Inflammatory macrophage treated with lipopolysaccharide for 4 hours (primary cell): Measurements from ENCODE around the gene NEB.
"Not testable (repeated sequence)": the region's sequence is repeated elsewhere in the genome, so short reads cannot be mapped to it uniquely, and the experiment has no call there.

ENCODE experiments used
- DNase-seq: peaks from one replicate; pipeline ENCODE4 v3.0.0-alpha.2; 2020

Gene NEB

DNA sequence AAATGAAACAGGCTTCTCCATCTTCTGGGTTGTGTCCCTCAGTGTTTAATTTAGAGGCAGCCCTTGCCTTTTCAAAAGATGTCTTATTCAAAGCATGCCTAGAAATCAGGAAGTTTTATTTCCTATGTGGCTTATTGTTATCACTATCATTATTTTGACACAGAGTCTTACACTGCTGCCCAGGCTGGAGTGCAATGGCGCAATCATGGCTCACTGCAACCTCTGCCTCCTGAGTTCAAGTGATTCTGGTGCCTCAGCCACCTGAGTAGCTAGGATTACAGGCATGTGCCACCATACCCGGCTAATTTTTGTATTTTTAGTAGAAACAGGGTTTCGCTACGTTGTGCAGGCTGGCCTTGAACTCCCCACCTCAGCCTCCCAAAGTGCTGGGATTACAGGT lies 87.8 kb downstream of the NEB start:
- DNase-seq, result peak; percentile 7

DNA sequence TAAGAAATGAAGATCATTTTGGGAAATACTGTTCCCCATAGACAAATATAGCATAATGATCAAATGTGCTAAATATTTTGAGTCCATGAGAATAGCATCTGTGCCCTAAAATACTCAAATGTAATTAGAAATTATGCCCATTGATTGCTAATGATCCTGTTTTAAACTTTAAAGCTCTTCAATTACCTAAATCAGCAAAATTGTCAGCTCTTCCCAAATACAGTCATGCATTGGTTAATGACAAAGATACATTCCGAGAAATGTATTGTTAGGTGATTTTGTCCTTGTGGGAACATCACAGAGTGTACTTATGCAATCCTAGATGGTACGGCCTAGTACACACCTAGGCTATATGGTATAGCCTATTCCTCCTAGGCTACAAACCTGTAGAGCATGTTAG lies 89.7 kb downstream of the NEB start:
- DNase-seq, result no peak

DNA sequence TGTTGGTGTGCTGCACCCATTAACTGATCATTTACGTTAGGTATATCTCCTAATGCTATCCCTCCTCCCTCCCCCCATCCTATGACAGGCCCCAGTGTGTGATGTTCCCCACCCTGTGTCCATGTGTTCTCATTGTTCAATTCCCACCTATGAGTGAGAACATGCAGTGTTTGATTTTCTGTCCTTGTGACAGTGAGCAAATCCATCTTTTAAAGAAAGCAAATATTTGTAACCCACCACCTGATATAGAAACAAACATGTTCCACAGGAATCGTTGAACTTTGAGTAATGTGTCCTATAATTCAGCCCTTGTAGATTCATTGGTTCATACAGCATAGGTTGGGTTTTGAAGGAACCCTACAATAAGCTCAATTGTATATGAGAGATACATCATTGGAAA lies 92.4 kb downstream of the NEB start:
- not testable (repeated sequence) for DNase-seq

DNA sequence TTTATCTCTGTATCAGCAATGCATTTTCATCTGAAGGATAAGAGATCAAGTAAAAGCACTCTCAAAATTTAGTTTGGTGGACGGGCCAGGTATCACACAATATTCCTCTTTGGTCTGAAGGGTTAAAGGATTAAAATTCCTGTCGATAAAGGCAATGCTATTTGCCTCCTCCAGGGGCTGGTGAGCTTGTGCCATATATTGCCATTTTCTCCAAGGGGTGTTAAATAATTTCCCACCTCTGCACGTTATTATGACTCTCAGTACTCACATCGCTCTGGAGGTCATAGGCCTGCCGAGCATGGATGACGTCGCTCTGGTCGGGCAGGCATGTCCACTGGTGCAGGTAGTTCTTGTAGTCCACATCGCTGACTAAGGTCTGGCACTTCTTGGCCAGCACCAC lies 94.2 kb downstream of the NEB start:
- no peak for DNase-seq

GRCh38 chr2:151638990-151639389 lies 95.3 kb downstream of the NEB start:
- peak; percentile 44 for DNase-seq

- DNase-seq, result peak; percentile 20
Measured at GRCh38 chr2:151638191-151638933, 95.9 kb downstream of the NEB start.

DNA sequence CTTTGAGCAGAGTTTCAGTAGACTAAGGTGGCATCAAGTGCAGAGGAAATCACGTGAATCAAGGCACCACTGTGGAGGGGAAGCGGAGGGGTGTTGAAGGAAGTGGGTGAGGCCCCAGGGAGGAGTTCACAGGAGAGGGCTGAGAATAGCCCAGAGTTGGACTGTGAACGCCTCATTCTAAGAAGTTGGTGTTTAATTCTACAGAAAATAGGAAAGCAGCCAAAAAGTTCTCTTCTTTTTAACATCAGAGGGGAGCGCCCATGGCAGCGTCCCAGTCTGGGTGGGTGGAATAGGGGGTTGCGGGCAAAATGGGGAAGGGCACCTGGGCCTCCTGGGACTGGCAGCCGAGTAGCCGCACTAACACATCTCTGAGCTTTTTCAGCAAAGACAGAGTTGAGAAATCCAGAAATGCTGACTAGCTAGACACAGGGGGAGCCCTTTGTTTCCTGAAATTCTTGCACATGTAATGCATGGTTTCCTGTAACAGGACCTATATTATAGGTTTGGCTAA lies 97.0 kb downstream of the NEB start:
- peak; percentile 26 for DNase-seq

- DNase-seq, result no peak
Measured at GRCh38 chr2:151634736-151635467, 99.4 kb downstream of the NEB start.

- no peak for DNase-seq
Measured at GRCh38 chr2:151632993-151633565, 101.2 kb downstream of the NEB start.

- DNase-seq, result no peak
Measured at GRCh38 chr2:151630372-151630771, 103.9 kb downstream of the NEB start.

DNA sequence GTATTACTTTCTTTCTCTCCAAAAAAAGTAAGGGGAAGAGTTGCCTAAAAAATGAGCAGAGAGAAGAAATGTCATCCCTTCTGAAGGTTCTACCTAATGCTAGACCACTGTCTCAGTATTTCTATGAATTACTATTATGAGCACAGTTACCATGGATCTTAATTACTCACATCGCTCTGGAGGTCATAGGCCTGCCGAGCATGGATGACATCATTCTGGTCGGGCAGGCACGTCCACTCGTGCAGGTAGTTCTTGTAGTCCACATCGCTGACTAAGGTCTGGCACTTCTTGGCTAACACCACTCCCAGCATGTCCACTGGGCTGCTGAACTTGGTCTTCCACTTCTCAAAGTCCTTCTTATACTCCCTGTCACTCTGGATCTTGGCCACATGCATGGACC lies 106.9 kb downstream of the NEB start:
- no peak for DNase-seq

DNA sequence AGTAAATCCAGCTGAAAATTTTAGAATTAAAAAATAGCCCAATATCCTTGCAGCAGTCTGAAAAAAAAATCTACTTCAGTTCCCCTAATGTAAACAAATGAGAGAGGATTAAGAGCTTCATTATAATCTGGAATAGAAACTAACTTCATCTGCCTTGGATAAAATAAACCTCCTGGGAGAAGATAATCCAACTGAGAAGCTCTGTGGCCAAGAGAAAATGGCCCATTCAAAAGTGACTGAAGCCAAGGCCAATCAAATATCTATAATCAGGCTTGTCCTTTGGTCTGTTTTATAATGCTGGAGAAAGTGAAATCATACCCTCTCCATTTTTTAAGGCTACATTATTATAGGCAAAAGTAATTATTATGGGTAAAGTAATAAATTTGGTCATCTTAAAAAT lies 110.0 kb downstream of the NEB start:
- no peak for DNase-seq

GRCh38 chr2:151623631-151624030 lies 110.6 kb downstream of the NEB start:
- DNase-seq, result no peak

DNA sequence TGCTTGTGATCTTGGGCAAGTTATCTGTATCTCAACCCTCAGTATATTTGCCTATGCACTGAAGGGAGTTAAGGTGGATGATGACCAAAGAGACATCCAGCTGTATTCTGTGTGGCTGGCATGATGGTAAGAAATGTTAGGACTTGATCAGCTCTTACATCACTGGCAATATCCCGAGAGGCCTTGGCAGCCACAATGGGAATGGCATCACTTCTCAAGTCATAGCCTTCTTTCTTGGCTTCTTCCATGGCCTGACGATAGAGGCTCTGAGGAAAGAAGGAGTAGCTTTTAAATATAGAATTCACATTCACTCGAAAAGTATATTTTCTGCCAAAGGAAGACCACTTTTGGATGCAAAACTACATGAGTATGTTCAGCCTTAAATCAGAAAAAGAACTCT lies 113.5 kb downstream of the NEB start:
- DNase-seq, result no peak

DNA sequence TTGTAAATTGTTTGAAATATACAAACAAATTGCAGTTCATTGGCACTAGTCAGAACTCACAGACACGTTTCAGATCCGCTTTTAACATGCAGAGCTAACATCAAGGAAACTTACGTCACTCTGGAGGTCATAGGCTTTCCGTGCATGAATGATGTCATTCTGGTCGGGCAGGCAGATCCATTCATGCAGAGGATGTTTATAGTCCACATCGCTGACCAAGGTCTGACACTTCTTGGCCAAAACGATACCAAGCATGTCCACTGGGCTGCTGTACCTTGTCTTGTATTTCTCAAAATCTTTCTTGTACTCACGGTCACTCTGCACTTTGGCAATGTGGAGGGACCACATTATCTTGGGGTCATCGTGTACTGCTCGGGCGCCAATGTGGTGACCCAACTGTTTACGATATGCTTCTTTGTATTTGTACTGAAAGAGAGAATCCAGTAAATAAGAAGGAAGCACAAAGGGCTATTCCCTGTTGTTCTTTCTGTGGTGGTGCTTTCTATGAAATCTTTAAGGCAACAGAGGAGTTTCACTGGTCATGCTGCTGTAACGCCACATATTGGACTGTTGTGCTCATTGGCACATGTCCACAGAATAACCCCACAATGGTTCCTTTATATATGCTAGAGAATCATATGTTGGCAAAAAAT lies 114.8 kb downstream of the NEB start:
- DNase-seq, result peak; percentile 30

GRCh38 chr2:151616760-151617339 lies 117.4 kb downstream of the NEB start:
- DNase-seq, result no peak

GRCh38 chr2:151614606-151615306 lies 119.5 kb downstream of the NEB start:
- no peak for DNase-seq

GRCh38 chr2:151614159-151614558 lies 120.1 kb downstream of the NEB start:
- no peak for DNase-seq

DNA sequence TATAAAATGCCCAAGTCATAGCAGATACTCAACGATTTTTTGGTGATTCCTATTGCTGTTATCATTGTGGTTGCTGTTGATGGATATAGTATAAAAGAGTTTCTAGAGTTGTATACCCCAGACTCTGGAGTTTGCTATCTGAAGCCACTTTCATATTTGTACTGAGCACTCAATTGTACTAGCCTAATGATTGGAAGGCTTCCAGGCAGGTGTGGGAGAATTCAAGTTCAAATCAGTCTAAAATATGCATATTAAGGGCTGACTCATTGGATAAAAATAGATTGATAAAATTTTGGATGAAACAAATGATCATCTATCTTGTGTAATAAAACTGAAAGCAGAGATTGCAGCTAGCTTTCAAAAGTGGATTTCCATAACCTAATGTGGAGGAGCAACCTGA lies 122.9 kb downstream of the NEB start:
- DNase-seq, result no peak

DNA sequence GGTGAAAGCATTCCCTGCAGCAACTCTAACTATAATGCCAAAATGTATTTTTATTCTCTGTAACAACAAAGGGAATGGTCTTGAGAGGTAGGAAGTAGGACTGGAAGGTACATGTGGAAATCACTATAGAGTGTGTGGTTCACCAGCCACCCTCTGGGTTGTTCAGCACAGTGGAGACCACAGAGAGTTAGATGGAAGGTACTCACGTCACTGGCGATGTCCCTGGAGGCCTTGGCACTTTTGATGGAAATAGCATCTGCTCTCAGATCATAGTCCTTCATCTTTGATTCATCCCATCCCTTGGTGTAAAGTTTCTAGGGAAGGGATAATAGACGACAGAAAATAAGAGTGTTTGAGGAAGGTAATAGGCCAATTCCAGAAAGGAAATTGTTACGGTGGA lies 124.0 kb downstream of the NEB start:
- no peak for DNase-seq

DNA sequence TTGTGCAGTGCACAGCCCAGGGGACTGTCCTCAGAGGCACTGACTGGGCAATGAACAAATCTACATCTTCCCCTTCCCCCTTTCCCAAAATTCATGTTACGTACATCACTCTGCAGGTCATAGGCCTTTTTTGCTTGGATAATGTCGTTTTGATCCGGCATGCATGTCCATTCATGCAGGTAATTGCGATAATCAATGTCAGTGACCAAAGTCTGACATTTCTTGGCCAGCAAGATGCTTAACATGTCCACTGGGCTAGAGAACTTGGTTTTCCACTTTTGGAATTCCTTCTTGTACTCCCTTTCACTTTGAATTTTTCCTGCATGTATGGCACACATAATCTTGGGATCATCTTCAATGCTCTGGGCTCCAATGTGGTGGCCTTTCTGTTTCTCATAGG lies 124.6 kb downstream of the NEB start:
- DNase-seq, result no peak
